LNCaP clone FGC (cell line): Measurements from ENCODE around the gene DCLK2.

Experiments
- DNase-seq: peaks from one replicate; pipeline ENCODE4 v3.0.0-alpha.2; 2011; ENCODE audit warnings: low read depth
- H3K4me3 ChIP-seq: 2 replicates; pipeline ENCODE4 v1.5.1; 2011; ENCODE audit warnings: mild to moderate bottlenecking, low read depth, low read length, control low read depth
- CTCF ChIP-seq: IDR thresholded peaks from 2 replicates; pipeline ENCODE4 v1.5.1; 2012; ENCODE audit warnings: mild to moderate bottlenecking; ENCODE audit not compliant: control insufficient read depth, insufficient read depth; ENCODE audit errors: extremely low read depth

The DCLK2 gene

GRCh38 chr4:150140774-150141400 lies 62.6 kb downstream of the DCLK2 start:
- no peak for DNase-seq
- no peak for TF ChIP-seq CTCF
- H3K4me3 ChIP-seq: no peak overlapping the region

GRCh38 chr4:150141756-150142155 lies 63.5 kb downstream of the DCLK2 start:
- no peak for TF ChIP-seq CTCF
- DNase-seq: no peak
- no peak overlapping the region for H3K4me3 ChIP-seq

- no peak overlapping the region for H3K4me3 ChIP-seq
- TF ChIP-seq CTCF: no peak
- no peak for DNase-seq
Observed at GRCh38 chr4:150142831-150143230, 64.6 kb downstream of the DCLK2 start.

GRCh38 chr4:150145090-150145945 lies 67.1 kb downstream of the DCLK2 start:
- no peak for DNase-seq
- no peak for TF ChIP-seq CTCF
- no peak overlapping the region for H3K4me3 ChIP-seq

- no peak for TF ChIP-seq CTCF
- H3K4me3 ChIP-seq: no peak overlapping the region
- DNase-seq: no peak
Observed at GRCh38 chr4:150145946-150146340, 67.7 kb downstream of the DCLK2 start.

- no peak overlapping the region for H3K4me3 ChIP-seq
- no peak for DNase-seq
- no peak for TF ChIP-seq CTCF
Observed at GRCh38 chr4:150149381-150149780, 71.1 kb downstream of the DCLK2 start.

GRCh38 chr4:150150629-150151062 lies 72.4 kb downstream of the DCLK2 start:
- H3K4me3 ChIP-seq: no peak overlapping the region
- DNase-seq: no peak
- TF ChIP-seq CTCF: no peak
